Osteocyte (in vitro differentiated cells): ENCODE results near the gene TSPAN2. TPM values are rescaled to one million over a fixed set of nuclear protein-coding genes. Genes with fewer than 3 reads are reported as not detected.

Experiments
- DNase-seq: peaks from one replicate; pipeline ENCODE4 v3.0.0; 2021; ENCODE audit warnings: mixed read lengths; ENCODE audit not compliant: unreplicated experiment; ENCODE audit errors: extremely low spot score
- H3K27ac Mint-ChIP-seq: one replicate; pipeline ENCODE4 v1.8.0; 2021; ENCODE audit warnings: mild to moderate bottlenecking, mixed read lengths; ENCODE audit not compliant: unreplicated experiment
- H3K27me3 Mint-ChIP-seq: one replicate; pipeline ENCODE4 v1.8.0; 2021; ENCODE audit warnings: mixed read lengths; ENCODE audit not compliant: unreplicated experiment
- H3K36me3 Mint-ChIP-seq: one replicate; pipeline ENCODE4 v1.8.0; 2021; ENCODE audit warnings: mixed read lengths; ENCODE audit not compliant: unreplicated experiment
- H3K4me1 Mint-ChIP-seq: one replicate; pipeline ENCODE4 v1.8.0; 2021; ENCODE audit warnings: mixed read lengths; ENCODE audit not compliant: unreplicated experiment
- H3K4me3 Mint-ChIP-seq: one replicate; pipeline ENCODE4 v1.8.0; 2021; ENCODE audit warnings: mild to moderate bottlenecking, moderate library complexity, mixed read lengths; ENCODE audit not compliant: unreplicated experiment
- H3K9me3 Mint-ChIP-seq: one replicate; pipeline ENCODE4 v1.8.0; 2021; ENCODE audit warnings: mixed read lengths; ENCODE audit not compliant: unreplicated experiment
- CTCF ChIP-seq: fragments of 200-600 bp; sonication (generic); IDR thresholded peaks from 2 replicates; pipeline ENCODE4 v1.5.0; 2021; ENCODE audit warnings: antibody characterized with exemption, mild to moderate bottlenecking, moderate library complexity
- total RNA-seq: library from RNA; stranded (reverse); gene quantifications from 2 replicates; pipeline ENCODE4 v1.2.1, GENCODE V29; 2021

TSPAN2 gene
- total RNA-seq, 1 donor from 2014 or later, result 3.5 TPM

DNA sequence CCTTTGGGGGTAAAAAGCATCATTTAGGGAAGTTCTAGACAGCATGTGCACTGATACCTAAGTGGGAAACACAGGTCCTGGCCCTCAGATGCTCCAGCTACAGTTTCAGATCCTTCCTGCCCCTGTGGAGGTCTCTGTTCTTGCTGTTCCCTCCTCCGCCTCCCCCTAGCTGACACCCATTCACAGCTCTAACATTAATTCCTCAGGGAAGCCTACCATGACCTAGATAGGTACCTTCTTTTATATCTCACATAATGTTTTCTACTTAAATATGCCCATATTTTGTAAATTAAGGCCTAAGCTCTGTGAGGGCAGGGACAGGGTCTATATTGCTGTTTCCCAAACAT is 11.3 kb downstream of the TSPAN2 start:
- H3K27me3 Mint-ChIP-seq, result peaks cover 10% of the 10 kb centered on the region
- peaks cover 11% of the 10 kb centered on the region for H3K4me1 Mint-ChIP-seq
- no peak for DNase-seq
- no peaks in the 10 kb centered on the region for H3K9me3 Mint-ChIP-seq
- no peak overlapping the region for H3K4me3 Mint-ChIP-seq
- H3K36me3 Mint-ChIP-seq, result no peaks in the 10 kb centered on the region
- TF ChIP-seq CTCF, result no peak
- H3K27ac Mint-ChIP-seq, result no peak overlapping the region

DNA sequence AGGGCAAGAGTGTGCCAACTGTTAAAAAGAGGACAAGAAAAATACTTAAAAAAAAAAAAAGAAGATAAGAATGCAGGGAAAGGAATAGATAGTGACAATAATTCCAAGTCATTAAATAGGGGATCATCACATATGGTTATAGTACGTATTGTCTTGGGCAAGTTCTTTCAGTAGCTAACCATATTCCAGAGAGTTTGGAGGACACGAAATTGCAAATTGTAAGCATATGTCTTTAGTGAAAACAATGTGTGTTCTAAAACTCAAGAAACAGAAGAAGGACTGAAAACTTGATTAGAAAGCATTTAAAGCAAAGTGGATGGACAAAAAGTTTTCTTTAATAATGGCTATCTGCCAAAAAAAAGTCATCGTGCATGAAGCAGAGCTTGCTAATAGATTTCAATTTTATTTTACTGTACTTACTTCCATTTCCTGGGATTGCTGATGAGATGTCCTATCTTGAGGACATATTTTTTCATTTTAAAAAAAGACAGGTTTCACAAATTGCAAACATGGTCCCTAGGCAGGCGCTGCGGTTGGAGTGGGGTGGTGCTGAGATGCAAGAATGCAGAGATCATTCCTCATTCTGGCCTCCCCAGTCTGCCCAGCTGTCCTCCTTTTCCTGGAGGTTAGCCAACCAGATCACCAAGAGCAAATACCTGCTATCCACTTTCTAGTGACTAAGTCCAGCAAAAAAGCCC is 11.9 kb downstream of the TSPAN2 start:
- DNase-seq, result no peak
- TF ChIP-seq CTCF, result no peak
- Mint-ChIP-seq H3K27ac (no peak overlapping the region), H3K36me3 (no peaks in the 10 kb centered on the region), H3K9me3 (no peaks in the 10 kb centered on the region), H3K4me1 (peaks cover 11% of the 10 kb centered on the region), H3K4me3 (no peak overlapping the region), H3K27me3 (peaks cover 10% of the 10 kb centered on the region)

DNA sequence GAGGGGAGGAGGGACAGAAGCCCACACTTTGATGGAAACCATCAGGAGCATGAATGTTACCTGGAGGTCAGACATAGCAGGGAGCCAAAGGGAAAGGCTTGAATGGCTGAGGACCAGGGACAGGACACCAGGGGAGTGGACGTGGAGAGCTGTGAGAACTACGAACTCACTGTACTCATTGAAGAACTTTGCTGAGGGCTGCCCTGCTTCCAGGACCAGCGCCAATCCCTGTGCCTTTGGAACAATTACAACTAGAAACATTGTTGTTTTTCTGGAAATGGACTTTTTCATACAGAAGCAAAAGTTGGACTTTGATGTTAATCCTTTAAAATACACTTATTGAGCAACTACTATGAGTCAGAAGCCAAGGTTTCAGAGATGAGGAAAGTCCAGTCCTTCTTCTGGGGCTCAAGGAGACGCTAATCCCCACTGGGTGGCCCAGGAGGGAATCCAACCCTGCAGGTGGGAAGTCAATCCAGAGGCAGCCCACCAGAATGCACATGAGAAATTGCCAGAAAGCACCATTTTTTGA is 12.9 kb downstream of the TSPAN2 start:
- TF ChIP-seq CTCF, result no peak
- Mint-ChIP-seq H3K9me3 (no peaks in the 10 kb centered on the region), H3K4me1 (peaks cover 11% of the 10 kb centered on the region), H3K27ac (no peak overlapping the region), H3K4me3 (no peak overlapping the region), H3K27me3 (peaks cover 10% of the 10 kb centered on the region), H3K36me3 (no peaks in the 10 kb centered on the region)
- DNase-seq, result no peak

DNA sequence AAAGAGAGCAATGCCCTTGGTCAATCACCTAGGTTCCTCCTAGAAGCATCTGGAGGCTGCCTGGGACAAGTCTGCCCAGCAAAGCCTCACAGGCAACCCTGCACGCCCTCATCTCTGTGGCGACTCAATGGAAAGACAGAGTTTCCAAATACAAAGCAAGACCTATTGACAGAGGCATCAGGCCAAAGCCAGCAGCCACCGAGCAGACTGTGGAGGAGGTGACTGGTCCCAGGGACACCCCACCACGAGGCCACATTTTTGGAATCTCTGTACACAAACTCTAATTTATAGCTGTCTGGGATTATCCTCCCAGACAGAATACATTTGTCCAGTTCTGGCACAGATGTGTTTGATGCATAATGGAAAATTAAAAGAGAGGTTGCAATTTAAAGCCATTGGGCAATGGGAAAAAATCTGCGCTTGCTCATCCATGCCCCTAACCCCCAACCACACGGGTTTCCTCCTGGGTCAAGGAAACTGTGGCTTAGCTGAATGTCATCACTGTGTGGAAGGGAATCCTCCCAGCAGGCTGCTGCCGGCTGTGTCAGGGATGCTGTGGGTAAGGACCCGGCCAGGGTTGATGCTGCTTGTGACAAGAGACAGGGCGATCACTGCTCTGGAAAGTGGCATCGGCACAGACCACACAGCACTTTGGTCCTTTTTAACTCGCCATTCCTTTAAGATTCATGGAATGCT is 14.3 kb downstream of the TSPAN2 start:
- no peaks in the 10 kb centered on the region for H3K9me3 Mint-ChIP-seq
- peaks cover 11% of the 10 kb centered on the region for H3K4me1 Mint-ChIP-seq
- no peak overlapping the region for H3K27ac Mint-ChIP-seq
- TF ChIP-seq CTCF, result no peak
- no peaks in the 10 kb centered on the region for H3K36me3 Mint-ChIP-seq
- DNase-seq, result no peak
- H3K4me3 Mint-ChIP-seq, result no peak overlapping the region
- peaks cover 10% of the 10 kb centered on the region for H3K27me3 Mint-ChIP-seq
